AG08395 (cell line): ENCODE results near the gene FAM117A.
A peak's percentile ranks its signal among the peaks of the same experiment; 100 is the strongest.

Experiments
- DNase-seq: peaks from one replicate; pipeline ENCODE4 v3.0.0; 2012; ENCODE audit warnings: mixed read lengths, low spot score

FAM117A gene

GRCh38 chr17:49763735-49764558 lies at the start of gene FAM117A:
Gene FAM117A, minus strand, starts transcription at chr17:49764131. Its CDS starts 44 bp downstream, at chr17:49764087.
- peak; percentile 100 for DNase-seq

- DNase-seq = no peak
These were observed 45.1 kb upstream of the FAM117A start for GRCh38 chr17:49809056-49809455.

- DNase-seq = no peak
These were observed 34.8 kb upstream of the FAM117A start for GRCh38 chr17:49798738-49799137.

- DNase-seq = no peak
These were observed 34.3 kb upstream of the FAM117A start for GRCh38 chr17:49798182-49798581.

GRCh38 chr17:49795372-49795771 lies 31.4 kb upstream of the FAM117A start:
- no peak for DNase-seq

GRCh38 chr17:49793309-49793708 lies 29.4 kb upstream of the FAM117A start:
- no peak for DNase-seq

- no peak for DNase-seq
These were observed 25.3 kb upstream of the FAM117A start for GRCh38 chr17:49789243-49789578.

- DNase-seq = peak; percentile 98
These were observed 24.7 kb upstream of the FAM117A start, which contains the start of gene KAT7 for GRCh38 chr17:49788478-49789242. Gene KAT7, plus strand, starts transcription at chr17:49788681. Its CDS starts 154 bp downstream, at chr17:49788835.

GRCh38 chr17:49787884-49788477 lies 24.1 kb upstream of the FAM117A start:
- no peak for DNase-seq

GRCh38 chr17:49784636-49785035 lies 20.7 kb upstream of the FAM117A start:
- no peak for DNase-seq

- DNase-seq = no peak
These were observed 19.9 kb upstream of the FAM117A start for GRCh38 chr17:49783791-49784190.

GRCh38 chr17:49783071-49783715 lies 19.3 kb upstream of the FAM117A start:
- DNase-seq = no peak

- peak; percentile 87 for DNase-seq
These were observed 15.9 kb upstream of the FAM117A start for GRCh38 chr17:49779739-49780231.

- no peak for DNase-seq
These were observed 15.3 kb upstream of the FAM117A start for GRCh38 chr17:49779156-49779738.

GRCh38 chr17:49777563-49777962 lies 13.6 kb upstream of the FAM117A start:
- DNase-seq = no peak

GRCh38 chr17:49776551-49777300 lies 12.8 kb upstream of the FAM117A start:
- no peak for DNase-seq

- no peak for DNase-seq
These were observed 11.8 kb upstream of the FAM117A start for GRCh38 chr17:49775546-49776260.

- no peak for DNase-seq
These were observed 3.1 kb upstream of the FAM117A start for GRCh38 chr17:49766918-49767530.

- no peak for DNase-seq
These were observed 739 bp upstream of the FAM117A start for GRCh38 chr17:49764559-49765180.
